Neuron (in vitro differentiated cells): ENCODE measurements around the gene MAEL.

Experiments
- H2AFZ ChIP-seq: one replicate; pipeline ENCODE4 v1.6.1; 2013; ENCODE audit warnings: low read depth, mild to moderate bottlenecking, inconsistent platforms, low read length, moderate library complexity
- H3K27me3 ChIP-seq: one replicate; pipeline ENCODE4 v1.6.1; 2013; ENCODE audit warnings: low read length; ENCODE audit not compliant: insufficient read depth
- H3K36me3 ChIP-seq: one replicate; pipeline ENCODE4 v1.6.1; 2013; ENCODE audit warnings: low read length; ENCODE audit not compliant: insufficient read depth
- H3K4me1 ChIP-seq: one replicate; pipeline ENCODE4 v1.6.1; 2013; ENCODE audit warnings: low read length; ENCODE audit not compliant: insufficient read depth
- H3K4me3 ChIP-seq: 2 replicates; pipeline ENCODE4 v1.5.1; 2013; ENCODE audit warnings: mild to moderate bottlenecking, low read length, moderate library complexity
- H3K9me3 ChIP-seq: one replicate; pipeline ENCODE4 v1.6.1; 2013; ENCODE audit warnings: low read length

Gene MAEL

GRCh38 chr1:166988974-166989515 is at the start of gene MAEL:
MAEL (plus strand) TSS chr1:166989280; CDS start chr1:166989353, 73 bp downstream.
- H3K27me3 ChIP-seq = no peaks in the 10 kb centered on the region
- H2AFZ ChIP-seq = no peak within 1 kb of the TSS
- no peaks in the 10 kb centered on the region for H3K9me3 ChIP-seq
- H3K4me1 ChIP-seq = no peaks in the 10 kb centered on the region
- no peak within 1 kb of the TSS for H3K4me3 ChIP-seq
- H3K36me3 ChIP-seq = no peaks in the 10 kb centered on the region

DNA sequence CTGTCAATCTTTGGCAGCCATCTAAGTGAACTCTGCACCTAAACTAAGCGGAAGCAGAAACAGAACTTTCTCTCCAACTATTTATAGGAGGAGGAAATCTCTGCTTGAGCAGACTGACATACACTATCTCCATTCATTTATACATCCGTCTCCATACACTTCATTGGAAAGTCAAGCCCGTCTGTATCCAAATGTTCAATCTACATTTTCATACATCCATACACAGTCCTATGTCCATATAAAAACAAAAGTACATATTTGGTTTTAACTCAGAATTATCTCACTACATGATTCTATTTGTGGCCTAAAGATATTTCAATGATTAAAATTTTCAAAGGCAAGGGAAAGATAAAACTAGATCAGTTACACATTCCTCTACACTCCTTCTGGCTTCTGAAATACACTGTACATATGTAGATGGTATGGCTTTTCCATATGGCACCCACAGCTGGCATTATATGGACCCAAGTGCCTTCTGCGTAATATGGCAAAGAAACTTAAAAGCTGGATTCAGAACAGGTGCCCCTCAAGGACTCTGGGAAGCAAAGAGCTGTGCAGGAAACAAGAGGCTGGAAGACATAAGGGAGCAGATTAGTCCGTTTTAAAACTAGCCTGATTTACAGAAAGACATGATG is 49.2 kb upstream of the MAEL start:
- Histone ChIP-seq H3K36me3 (peaks cover 38% of the 10 kb centered on the region), H3K27me3 (no peaks in the 10 kb centered on the region), H2AFZ (no peak overlapping the region), H3K9me3 (no peaks in the 10 kb centered on the region), H3K4me1 (peaks cover 7% of the 10 kb centered on the region), H3K4me3 (no peak overlapping the region)

GRCh38 chr1:166944186-166944967 is 44.7 kb upstream of the MAEL start:
- H3K4me3 ChIP-seq = no peak overlapping the region
- no peaks in the 10 kb centered on the region for H3K9me3 ChIP-seq
- H2AFZ ChIP-seq = no peak overlapping the region
- H3K27me3 ChIP-seq = no peaks in the 10 kb centered on the region
- peaks cover 44% of the 10 kb centered on the region for H3K4me1 ChIP-seq
- peaks cover 4% of the 10 kb centered on the region for H3K36me3 ChIP-seq

GRCh38 chr1:166947398-166948043 is 41.6 kb upstream of the MAEL start:
- Histone ChIP-seq H3K27me3 (no peaks in the 10 kb centered on the region), H3K36me3 (no peaks in the 10 kb centered on the region), H3K9me3 (no peaks in the 10 kb centered on the region), H2AFZ (no peak overlapping the region), H3K4me1 (peaks cover 76% of the 10 kb centered on the region), H3K4me3 (peak overlapping the region; percentile 26)

DNA sequence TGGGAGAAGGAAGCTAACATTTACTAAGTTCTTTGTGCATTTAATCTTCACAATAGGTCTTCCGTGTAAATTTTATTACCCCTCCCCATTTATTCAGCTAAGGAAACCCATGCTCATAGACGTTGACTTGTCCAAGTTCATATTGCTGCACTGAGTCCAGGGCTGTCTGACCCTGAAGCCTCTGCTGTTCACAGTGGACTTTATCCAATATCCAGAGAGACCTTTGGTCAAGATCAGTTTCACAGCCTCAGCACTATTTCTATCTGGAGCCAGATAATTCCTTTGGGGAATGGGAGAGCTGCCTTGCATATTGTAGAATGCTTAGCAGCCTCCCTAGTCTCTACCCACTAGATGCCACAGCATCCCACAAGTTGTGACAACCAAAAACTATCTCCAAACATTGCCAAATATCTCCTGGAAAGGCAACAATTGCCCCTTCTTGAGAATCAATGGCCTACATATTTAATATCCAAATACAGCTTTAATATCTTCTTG is 40.2 kb upstream of the MAEL start:
- no peak overlapping the region for H3K4me3 ChIP-seq
- peaks cover 7% of the 10 kb centered on the region for H3K36me3 ChIP-seq
- H2AFZ ChIP-seq = no peak overlapping the region
- H3K4me1 ChIP-seq = peaks cover 87% of the 10 kb centered on the region
- no peaks in the 10 kb centered on the region for H3K27me3 ChIP-seq
- no peaks in the 10 kb centered on the region for H3K9me3 ChIP-seq

GRCh38 chr1:166950156-166950555 is 38.9 kb upstream of the MAEL start:
- no peak overlapping the region for H2AFZ ChIP-seq
- no peak overlapping the region for H3K4me3 ChIP-seq
- H3K36me3 ChIP-seq = peaks cover 18% of the 10 kb centered on the region
- H3K9me3 ChIP-seq = no peaks in the 10 kb centered on the region
- H3K27me3 ChIP-seq = no peaks in the 10 kb centered on the region
- H3K4me1 ChIP-seq = peaks cover 78% of the 10 kb centered on the region

GRCh38 chr1:166951050-166951449 is 38.0 kb upstream of the MAEL start:
- Histone ChIP-seq H3K4me3 (no peak overlapping the region), H2AFZ (no peak overlapping the region), H3K4me1 (peaks cover 69% of the 10 kb centered on the region), H3K9me3 (no peaks in the 10 kb centered on the region), H3K36me3 (peaks cover 25% of the 10 kb centered on the region), H3K27me3 (no peaks in the 10 kb centered on the region)

DNA sequence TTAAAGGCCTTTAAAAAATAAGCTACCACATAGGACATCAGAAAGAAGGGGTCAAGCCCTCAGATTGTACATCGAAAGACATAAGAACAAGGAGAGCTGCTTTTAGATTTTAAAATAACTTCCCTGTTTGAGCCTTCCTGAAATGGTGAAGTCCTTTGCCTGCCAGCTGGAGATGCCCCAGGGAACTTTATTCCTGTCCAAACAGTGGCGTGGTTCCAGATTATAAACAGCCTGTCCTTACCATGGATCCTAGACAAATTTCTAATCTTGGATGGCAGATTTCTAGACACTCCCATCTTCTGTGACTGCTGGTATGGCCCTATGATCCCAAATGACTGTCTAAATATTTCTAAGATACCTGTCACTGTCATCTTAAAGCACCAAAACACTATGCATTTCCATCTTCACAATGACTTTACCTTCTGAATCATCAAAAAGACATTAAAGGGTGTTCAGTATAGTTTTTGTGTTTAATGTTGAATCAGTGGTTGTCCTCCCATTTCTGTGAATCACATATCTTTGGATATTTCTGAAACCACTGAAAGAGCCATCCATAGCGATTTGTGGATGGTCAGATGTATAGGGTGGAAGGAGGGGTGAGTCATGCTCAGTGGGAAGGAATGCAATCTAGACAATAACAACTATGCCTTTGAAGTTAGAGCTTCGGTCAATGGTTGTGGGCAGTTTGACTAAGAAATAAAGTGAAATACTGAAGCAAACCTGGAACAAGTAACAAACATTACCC is 36.9 kb upstream of the MAEL start:
- Histone ChIP-seq H3K4me3 (no peak overlapping the region), H3K36me3 (peaks cover 36% of the 10 kb centered on the region), H3K27me3 (no peaks in the 10 kb centered on the region), H3K4me1 (peaks cover 60% of the 10 kb centered on the region), H2AFZ (no peak overlapping the region), H3K9me3 (no peaks in the 10 kb centered on the region)

GRCh38 chr1:166953491-166953890 is 35.6 kb upstream of the MAEL start:
- Histone ChIP-seq H3K36me3 (peaks cover 48% of the 10 kb centered on the region), H2AFZ (no peak overlapping the region), H3K4me3 (no peak overlapping the region), H3K9me3 (peaks cover 4% of the 10 kb centered on the region), H3K4me1 (peaks cover 51% of the 10 kb centered on the region), H3K27me3 (no peaks in the 10 kb centered on the region)

DNA sequence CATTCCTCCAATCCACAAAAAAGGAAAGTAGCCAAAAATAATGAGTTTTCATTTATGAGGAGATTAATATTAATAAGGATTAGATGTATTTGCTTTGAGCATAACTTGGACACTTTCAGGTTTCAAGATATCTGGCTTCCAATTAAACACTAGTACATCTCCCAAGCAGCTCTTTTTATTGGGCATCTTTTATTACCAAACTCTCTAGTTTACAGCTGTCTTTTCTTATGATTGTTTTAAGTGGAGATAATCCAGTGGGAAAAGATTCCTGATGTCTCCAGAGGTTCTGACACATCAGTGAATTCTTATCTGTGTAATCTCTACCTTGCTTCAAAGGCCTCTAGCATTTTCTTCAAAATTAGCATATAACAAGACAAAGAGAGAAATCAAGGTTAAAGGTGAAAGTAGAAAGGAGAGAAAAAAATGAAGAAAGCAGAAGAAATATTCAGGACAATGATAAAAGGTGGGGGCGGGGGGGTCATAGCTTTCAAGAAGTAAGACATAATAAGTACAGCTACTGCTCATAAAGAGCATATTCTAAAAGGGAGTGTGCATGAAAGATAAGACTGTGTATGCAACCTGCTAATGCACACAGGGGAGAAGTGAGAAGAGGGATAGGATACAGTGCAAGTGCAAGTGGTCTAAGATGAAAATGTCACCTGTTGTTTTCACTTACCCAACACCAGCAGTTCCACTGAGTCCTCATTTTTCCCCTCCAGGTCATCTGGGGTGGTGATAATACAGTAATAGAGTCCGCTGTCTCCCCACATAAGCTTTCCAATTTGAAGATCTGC is 32.8 kb upstream of the MAEL start:
- Histone ChIP-seq H3K4me1 (peaks cover 24% of the 10 kb centered on the region), H2AFZ (no peak overlapping the region), H3K27me3 (no peaks in the 10 kb centered on the region), H3K36me3 (peaks cover 48% of the 10 kb centered on the region), H3K4me3 (no peak overlapping the region), H3K9me3 (peaks cover 4% of the 10 kb centered on the region)

- Histone ChIP-seq H2AFZ (no peak overlapping the region), H3K4me3 (no peak overlapping the region), H3K4me1 (peaks cover 17% of the 10 kb centered on the region), H3K9me3 (peaks cover 4% of the 10 kb centered on the region), H3K36me3 (peaks cover 48% of the 10 kb centered on the region), H3K27me3 (no peaks in the 10 kb centered on the region)
Observed at GRCh38 chr1:166956872-166957271, 32.2 kb upstream of the MAEL start.

GRCh38 chr1:166960858-166961474 is 28.1 kb upstream of the MAEL start:
- no peaks in the 10 kb centered on the region for H3K4me1 ChIP-seq
- H3K27me3 ChIP-seq = no peaks in the 10 kb centered on the region
- H3K4me3 ChIP-seq = no peak overlapping the region
- no peak overlapping the region for H2AFZ ChIP-seq
- H3K9me3 ChIP-seq = peaks cover 4% of the 10 kb centered on the region
- peaks cover 24% of the 10 kb centered on the region for H3K36me3 ChIP-seq
